Left ventricle myocardium inferior (tissue), 1 donor: ENCODE results near the gene MPV17. TPM values are rescaled to one million over a fixed set of nuclear protein-coding genes. Genes with fewer than 3 reads are reported as not detected.
A peak's percentile ranks its signal among the peaks of the same experiment; 100 is the strongest.

ENCODE experiments used
- DNase-seq: peaks from one replicate; pipeline ENCODE4 v3.0.0-alpha.2; 2020
- H3K27ac ChIP-seq: fragments of 200-600 bp; replicated peaks from 2 replicates; pipeline ENCODE4 v1.8.0; 2021
- H3K27me3 ChIP-seq: fragments of 200-600 bp; 2 replicates; pipeline ENCODE4 v1.8.0; 2021; ENCODE audit warnings: low read depth
- H3K36me3 ChIP-seq: fragments of 200-600 bp; 2 replicates; pipeline ENCODE4 v1.8.0; 2021
- H3K4me1 ChIP-seq: fragments of 200-600 bp; 2 replicates; pipeline ENCODE4 v1.8.0; 2021
- H3K4me3 ChIP-seq: fragments of 200-600 bp; 2 replicates; pipeline ENCODE4 v1.8.0; 2021; ENCODE audit warnings: mild to moderate bottlenecking, moderate library complexity
- H3K9me3 ChIP-seq: fragments of 200-600 bp; replicated peaks from 2 replicates; pipeline ENCODE4 v1.8.0; 2021
- CTCF ChIP-seq: fragments of 200-600 bp; IDR thresholded peaks from 2 replicates; pipeline ENCODE4 v1.8.0; 2021; ENCODE audit warnings: antibody characterized with exemption, mild to moderate bottlenecking, borderline replicate concordance
- intact Hi-C: fragments of 100-400 bp; cut with micrococcal nuclease; formaldehyde crosslinking; loops from one replicate; pipeline ENCODE4 v1.11.0; 2022
- total RNA-seq: library from RNA; stranded (reverse); fragmentation: NEBNext Ultra II Directional; extraction: Animal tissue kit (Norgen Biotek cat#: 25700); gene quantifications from one replicate; pipeline ENCODE4 v1.2.1, GENCODE V29; 2021
- donor health status: DM: no; HTN: yes; CAD: no; lungs with severe emphysema.

The MPV17 gene
- total RNA-seq, 1 donor from 2014 or later: 59.2 TPM

DNA sequence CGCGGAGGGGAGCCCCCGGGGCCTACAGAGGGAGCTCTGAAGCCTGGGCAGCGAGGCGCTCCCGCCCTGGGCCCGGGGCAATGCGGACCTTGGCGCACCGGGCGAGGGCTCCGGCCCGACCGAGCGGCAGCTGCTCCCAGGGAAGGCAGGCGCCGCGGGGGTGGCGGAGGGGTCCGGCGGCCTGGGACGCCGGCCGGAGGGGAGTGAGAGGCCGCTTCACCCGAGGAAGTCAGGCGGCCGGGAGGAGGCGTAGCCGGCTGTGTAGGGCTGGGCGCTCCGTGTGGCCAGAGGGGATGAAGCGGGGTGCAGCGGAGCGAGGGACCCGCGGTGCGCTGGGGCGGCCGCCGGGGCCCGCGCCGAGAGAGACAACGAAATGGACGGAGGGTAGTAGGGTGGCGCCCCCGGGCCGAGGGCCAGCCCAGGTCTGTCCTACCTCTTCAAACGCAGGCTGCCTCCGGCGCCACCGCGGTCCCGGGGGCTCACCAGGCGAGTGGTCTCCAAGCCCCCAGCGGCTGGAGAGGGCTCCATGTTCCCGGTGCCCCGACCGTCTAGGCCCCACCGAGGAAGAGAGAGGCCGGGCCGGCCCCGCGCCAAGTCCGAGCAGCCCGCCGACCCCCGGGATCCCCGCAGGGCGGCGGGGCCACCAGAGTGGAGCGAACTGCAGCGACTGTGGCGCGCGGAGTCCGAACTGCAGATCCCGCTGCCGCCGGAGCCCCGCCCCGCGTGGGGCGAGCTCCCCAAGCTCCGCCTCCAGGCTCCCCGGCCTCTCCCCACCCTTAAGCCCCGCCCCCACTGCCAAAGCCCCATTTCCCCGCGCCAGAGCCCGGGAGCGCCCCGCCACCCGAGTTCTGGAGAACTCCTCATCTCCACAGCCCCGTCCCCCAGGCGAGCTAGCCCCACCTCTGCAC lies 60.3 kb downstream of the MPV17 start, which contains the start of gene SLC30A3:
SLC30A3 (minus strand) TSS at position 669 of the 908 bp plus-strand sequence; CDS start at position 528, 141 bp downstream.
- Histone ChIP-seq H3K9me3 (no peaks in the 10 kb centered on the region), H3K4me3 (peak within 1 kb of the TSS; percentile 78), H3K27me3 (peaks cover 98% of the 10 kb centered on the region), H3K27ac (no peak within 1 kb of the TSS), H3K36me3 (no peaks in the 10 kb centered on the region), H3K4me1 (peaks cover 42% of the 10 kb centered on the region)
- intact Hi-C loops: no loop called here
- DNase-seq: peak; percentile 67
- TF ChIP-seq CTCF: no peak

DNA sequence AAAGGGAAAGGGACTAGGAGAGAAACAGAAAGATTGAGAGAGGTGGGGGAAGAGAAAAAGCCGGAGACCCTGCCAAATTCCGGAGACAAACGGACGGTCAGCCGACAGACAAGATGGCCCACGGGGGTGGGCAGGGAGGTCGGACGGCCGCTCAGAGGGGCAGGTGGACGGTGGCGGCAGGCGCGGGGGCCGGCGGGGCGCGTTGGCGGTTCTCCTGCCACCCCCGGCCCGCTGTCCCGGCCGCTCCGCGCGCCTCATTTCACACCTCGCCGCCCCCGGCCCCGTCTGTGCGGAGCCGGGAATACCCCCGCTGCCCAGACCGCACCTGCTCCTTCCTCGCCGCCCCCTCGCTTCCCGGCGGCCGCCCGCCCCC lies 61.0 kb downstream of the MPV17 start:
- TF ChIP-seq CTCF: no peak
- Histone ChIP-seq H3K27ac (no peak overlapping the region), H3K9me3 (no peaks in the 10 kb centered on the region), H3K36me3 (no peaks in the 10 kb centered on the region), H3K27me3 (peaks cover 98% of the 10 kb centered on the region), H3K4me3 (peak overlapping the region; percentile 78), H3K4me1 (peaks cover 42% of the 10 kb centered on the region)
- no peak for DNase-seq
- intact Hi-C loops: no loop called here

GRCh38 chr2:27261241-27261925 lies 61.5 kb downstream of the MPV17 start:
- Histone ChIP-seq H3K4me1 (peaks cover 42% of the 10 kb centered on the region), H3K27me3 (peaks cover 98% of the 10 kb centered on the region), H3K36me3 (no peaks in the 10 kb centered on the region), H3K9me3 (no peaks in the 10 kb centered on the region), H3K4me3 (peak overlapping the region; percentile 78), H3K27ac (no peak overlapping the region)
- intact Hi-C loops: no loop called here
- no peak for DNase-seq
- no peak for TF ChIP-seq CTCF

Other genes with a start within 250 kb of the MPV17 start
- 18.4 TPM for gene EMILIN1, start 244.5 kb downstream of the MPV17 start, total RNA-seq
- 2.9 TPM for gene KHK, start 236.3 kb downstream of the MPV17 start, total RNA-seq
- 0.80 TPM for gene CGREF1, start 204.0 kb downstream of the MPV17 start, total RNA-seq
- gene ABHD1, start 199.3 kb downstream of the MPV17 start, total RNA-seq: 3.5 TPM
- gene PREB, start 188.5 kb downstream of the MPV17 start, total RNA-seq: 54.6 TPM
- gene PRR30, start 183.7 kb downstream of the MPV17 start, total RNA-seq: not detected
- 0.08 TPM for gene TCF23, start 174.1 kb downstream of the MPV17 start, total RNA-seq
- gene ATRAID, start 111.1 kb downstream of the MPV17 start, total RNA-seq: 121 TPM
- gene SLC5A6, start 110.8 kb downstream of the MPV17 start, total RNA-seq: 12.0 TPM
- gene CAD, start 105.7 kb downstream of the MPV17 start, total RNA-seq: 7.7 TPM
- gene SLC30A3, start 60.0 kb downstream of the MPV17 start, total RNA-seq: 5.9 TPM
- 1.2 TPM for gene DNAJC5G, start 47.7 kb downstream of the MPV17 start, total RNA-seq
- gene TRIM54, start 40.7 kb downstream of the MPV17 start, total RNA-seq: 285 TPM
- gene UCN, start 14.7 kb downstream of the MPV17 start, total RNA-seq: 1.5 TPM
- 16.2 TPM for gene GTF3C2, start 33.7 kb upstream of the MPV17 start, total RNA-seq
- gene EIF2B4, start 47.2 kb upstream of the MPV17 start, total RNA-seq: 34.1 TPM
- gene SNX17, start 47.5 kb upstream of the MPV17 start, total RNA-seq: 58.9 TPM
- gene ZNF513, start 57.6 kb upstream of the MPV17 start, total RNA-seq: 6.7 TPM
- 34.4 TPM for gene PPM1G, start 86.5 kb upstream of the MPV17 start, total RNA-seq
- 52.5 TPM for gene NRBP1, start 105.5 kb upstream of the MPV17 start, total RNA-seq
- gene KRTCAP3, start 119.3 kb upstream of the MPV17 start, total RNA-seq: 0.63 TPM
- 21.8 TPM for gene IFT172, start 166.6 kb upstream of the MPV17 start, total RNA-seq
- gene FNDC4, start 172.1 kb upstream of the MPV17 start, total RNA-seq: 1.7 TPM
- gene GCKR, start 173.7 kb upstream of the MPV17 start, total RNA-seq: not detected